NCI-H2081 (cell line): Measurements from ENCODE around the gene CTR9.
"Not testable (repeated sequence)": the region's sequence is repeated elsewhere in the genome, so short reads cannot be mapped to it uniquely, and the experiment has no call there.

Experiments used
- DNase-seq, 2 experiments: peaks; one replicate each; lab custom pipeline; 2025; lab: John Stamatoyannopoulos, UW

Gene CTR9

DNA sequence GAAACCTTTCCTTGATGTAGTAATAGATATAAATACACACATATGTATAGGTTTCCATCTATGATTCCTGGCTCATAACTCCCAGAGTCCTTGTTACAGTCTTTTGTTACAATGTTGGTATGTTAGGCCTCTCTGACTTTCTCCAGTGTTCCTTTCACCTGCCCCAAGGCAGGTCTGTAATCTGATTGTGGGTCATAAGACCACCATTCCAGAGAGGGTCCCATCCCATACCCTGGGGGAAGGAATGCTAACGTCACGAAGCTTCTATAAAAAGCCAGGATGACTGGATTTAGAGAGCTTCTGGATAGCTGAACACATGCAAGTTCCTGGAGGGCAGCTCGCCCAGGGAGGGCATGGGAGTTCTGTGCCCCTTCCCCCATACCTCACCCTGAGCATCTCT is 71.4 kb downstream of the CTR9 start:
- not testable (repeated sequence) for DNase-seq

DNA sequence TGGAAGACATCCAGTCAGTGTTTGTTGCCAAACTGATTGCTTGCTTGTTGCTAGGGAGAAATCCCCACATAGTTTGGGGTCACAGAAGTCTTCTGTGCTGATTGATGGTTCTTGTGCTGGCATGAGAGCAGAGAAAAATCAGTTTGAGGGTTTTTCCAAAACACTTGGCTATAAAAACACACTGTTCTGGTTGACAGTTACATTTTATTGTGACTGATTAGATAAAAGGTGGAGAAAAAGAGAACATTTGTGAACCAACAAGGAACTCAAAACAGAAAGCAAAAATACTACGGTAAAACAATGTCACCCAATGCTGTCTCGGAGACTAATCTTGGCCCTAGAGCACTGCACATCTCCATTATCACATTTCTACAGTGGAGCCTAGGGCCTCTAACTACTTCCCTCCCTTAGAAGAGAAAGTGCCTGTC is 72.1 kb downstream of the CTR9 start:
- DNase-seq = no peak

DNA sequence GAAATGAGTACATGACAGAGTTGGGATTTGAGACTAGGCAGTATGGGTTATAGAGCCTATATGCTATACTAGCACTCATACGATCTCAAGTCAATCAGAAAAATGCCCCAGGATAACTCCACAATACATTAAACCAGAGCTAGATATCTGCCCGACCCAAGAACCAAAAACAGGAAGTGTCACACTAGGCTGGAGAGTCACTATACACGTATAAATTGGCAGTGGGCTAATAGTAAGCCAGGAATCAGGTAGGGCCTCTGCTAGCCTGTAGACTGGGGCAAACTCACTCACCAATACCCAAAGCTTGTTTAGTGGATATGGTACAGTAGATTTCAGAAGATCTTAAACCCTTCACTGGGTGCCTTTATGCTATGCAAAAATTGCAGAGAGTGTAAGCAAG is 73.8 kb downstream of the CTR9 start:
- DNase-seq = no peak

DNA sequence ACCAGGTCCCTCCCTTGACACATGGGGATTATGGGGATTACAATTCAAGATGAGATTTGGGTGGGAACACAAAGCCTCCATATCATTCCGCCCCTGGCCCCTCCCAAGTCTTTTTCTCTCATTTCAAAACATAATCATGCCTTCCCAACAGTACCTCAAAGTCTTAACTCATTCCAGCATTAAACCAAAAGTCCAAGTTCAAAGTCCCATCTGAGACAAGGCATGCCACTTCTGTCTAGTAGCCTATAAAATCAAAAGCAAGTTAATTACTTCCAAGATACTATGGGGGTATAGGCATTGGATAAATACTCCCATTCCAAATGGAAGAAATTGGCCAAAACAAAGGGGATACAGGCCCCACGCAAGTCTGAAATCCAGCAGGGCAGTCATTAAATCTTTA is 77.4 kb downstream of the CTR9 start:
- no peak for DNase-seq

DNA sequence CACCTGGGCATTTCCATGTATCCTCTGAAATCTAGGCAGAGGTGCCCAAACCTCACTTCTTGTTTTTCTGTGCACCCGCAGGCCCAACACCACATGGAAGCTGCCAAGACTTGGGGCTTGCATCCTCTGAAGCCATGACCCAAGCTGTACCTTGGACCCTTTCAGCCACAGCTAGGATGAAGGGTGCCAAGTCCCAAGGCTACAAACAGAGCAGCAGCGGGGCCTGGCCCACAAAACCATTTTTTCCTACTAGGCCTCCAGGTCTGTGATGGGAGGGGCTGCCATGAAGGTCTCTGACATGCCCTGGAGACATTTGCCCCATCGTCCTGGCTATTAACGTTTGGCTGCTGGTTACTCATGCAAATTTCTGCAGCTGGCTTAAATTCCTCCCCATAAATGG is 78.1 kb downstream of the CTR9 start:
- DNase-seq = no peak
